HepG2 (cell line): Measurements from ENCODE around the gene ZNF416. TPM values are rescaled to one million over a fixed set of nuclear protein-coding genes. Genes with fewer than 3 reads are reported as not detected.

Experiments used
- EHMT2 ChIP-seq: fragments of 200-600 bp; sonication (generic); IDR thresholded peaks from 2 replicates; pipeline ENCODE4 v1.7.0; 2017; ENCODE audit warnings: antibody characterized with exemption, low read depth, low read length, borderline replicate concordance
- ZNF160 ChIP-seq: sonication (generic); formaldehyde crosslinking; IDR thresholded peaks from 2 replicates; pipeline ENCODE4 v1.8.0; 2022; ENCODE audit warnings: mild to moderate bottlenecking, inconsistent platforms, missing genetic modification reagents
- ZNF251 ChIP-seq: sonication (generic); formaldehyde crosslinking; IDR thresholded peaks from 2 replicates; pipeline ENCODE4 v1.9.0; 2021; ENCODE audit warnings: mild to moderate bottlenecking, missing genetic modification reagents
- ZNF468 ChIP-seq: sonication (generic); formaldehyde crosslinking; IDR thresholded peaks from 2 replicates; pipeline ENCODE4 v1.8.0; 2022; ENCODE audit warnings: mild to moderate bottlenecking, moderate library complexity, missing genetic modification reagents
- ZNF564 ChIP-seq: sonication (generic); formaldehyde crosslinking; IDR thresholded peaks from 2 replicates; pipeline ENCODE4 v1.8.1; 2023; ENCODE audit warnings: mild to moderate bottlenecking, missing genetic modification reagents
- polyA plus RNA-seq, 8 experiments: library from polyadenylated mRNA; depleted of rRNA in 3 of 8; stranded (reverse) in 7 of 8; unstranded in 1 of 8; fragments of >200 nt; fragmentation: Illumina TruSeq in 4 of 8; extraction: Trizol in 4 of 8; gene quantifications; 2 replicates each; pipeline versions ENCODE4 v1.2.1 to v1.2.3, GENCODE V29; 2011 to 2016; ENCODE audit warnings: low read depth in 4 of 8, missing spikeins in 1 of 8, mixed read lengths in 1 of 8; ENCODE audit not compliant: insufficient read depth in 1 of 8
- total RNA-seq, 5 experiments: library from RNA; depleted of rRNA; stranded (reverse); fragments of >200 nt; fragmentation: Illumina TruSeq; extraction: Trizol; gene quantifications; 2 replicates each; pipeline ENCODE4 v1.2.3, GENCODE V29; 2016; ENCODE audit warnings: low read depth in 1 of 5
- TF ChIP-seq, protein P1 (sequence below): sonication (generic); formaldehyde crosslinking; IDR thresholded peaks from one replicate; pipeline ENCODE4 v1.5.1; 2020; ENCODE audit warnings: mild to moderate bottlenecking, missing genetic modification reagents; ENCODE audit errors: not compliant biosample characterization
- TF ChIP-seq, protein P2 (sequence below): sonication (generic); formaldehyde crosslinking; IDR thresholded peaks from 2 replicates; pipeline ENCODE4 v1.4.0; 2020; ENCODE audit warnings: low read depth, missing genetic modification reagents
- TF ChIP-seq, protein P3 (sequence below): sonication (generic); formaldehyde crosslinking; IDR thresholded peaks from 2 replicates; pipeline ENCODE4 v1.9.0; 2021; ENCODE audit warnings: mild to moderate bottlenecking, missing genetic modification reagents

Gene ZNF416
- total and polyA plus RNA-seq, 2 of the 13 experiments (the other 11 are each of a cell fraction or from before 2014, with no cell fraction given): 1.5 to 5.3 TPM

DNA sequence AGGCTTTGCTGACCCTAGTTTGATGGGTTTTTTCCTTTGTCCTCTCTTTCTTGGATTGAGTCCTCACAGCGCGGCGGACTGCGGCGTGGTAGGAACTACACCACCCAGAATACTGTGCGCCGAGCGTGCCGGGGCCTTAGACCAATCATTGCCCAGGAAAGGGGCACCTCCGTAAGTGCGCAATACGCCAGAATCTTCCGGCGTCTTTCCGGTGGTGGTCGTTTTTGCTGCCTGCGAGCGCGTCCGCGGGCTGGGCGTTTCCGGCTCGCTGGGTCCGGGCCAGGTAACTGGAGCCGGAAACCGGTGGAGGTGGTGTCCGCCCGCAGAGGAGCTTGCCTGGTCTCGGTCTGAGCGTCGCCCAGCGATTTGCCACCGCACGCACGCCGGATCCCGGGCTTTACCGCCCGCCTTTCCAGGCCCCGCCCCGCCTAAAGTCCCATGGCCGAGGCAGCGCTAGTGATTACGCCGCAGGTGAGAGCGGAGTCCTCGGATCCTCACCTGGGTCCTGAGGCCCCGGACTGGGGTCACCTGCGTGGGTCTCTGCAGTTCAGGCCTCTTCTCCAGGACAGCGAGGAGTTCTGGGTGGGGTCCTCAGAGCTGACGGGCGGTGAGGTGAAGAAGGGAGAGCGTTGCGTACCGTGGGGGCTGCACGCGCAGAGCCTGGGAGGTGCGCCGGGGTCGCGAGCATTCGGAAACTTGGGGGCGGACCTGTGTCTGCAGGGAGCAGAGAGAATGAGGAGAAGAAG lies 51.4 kb downstream of the ZNF416 start, which contains the start of gene ZNF549 (continued):
- TF ChIP-seq, protein P1, sequence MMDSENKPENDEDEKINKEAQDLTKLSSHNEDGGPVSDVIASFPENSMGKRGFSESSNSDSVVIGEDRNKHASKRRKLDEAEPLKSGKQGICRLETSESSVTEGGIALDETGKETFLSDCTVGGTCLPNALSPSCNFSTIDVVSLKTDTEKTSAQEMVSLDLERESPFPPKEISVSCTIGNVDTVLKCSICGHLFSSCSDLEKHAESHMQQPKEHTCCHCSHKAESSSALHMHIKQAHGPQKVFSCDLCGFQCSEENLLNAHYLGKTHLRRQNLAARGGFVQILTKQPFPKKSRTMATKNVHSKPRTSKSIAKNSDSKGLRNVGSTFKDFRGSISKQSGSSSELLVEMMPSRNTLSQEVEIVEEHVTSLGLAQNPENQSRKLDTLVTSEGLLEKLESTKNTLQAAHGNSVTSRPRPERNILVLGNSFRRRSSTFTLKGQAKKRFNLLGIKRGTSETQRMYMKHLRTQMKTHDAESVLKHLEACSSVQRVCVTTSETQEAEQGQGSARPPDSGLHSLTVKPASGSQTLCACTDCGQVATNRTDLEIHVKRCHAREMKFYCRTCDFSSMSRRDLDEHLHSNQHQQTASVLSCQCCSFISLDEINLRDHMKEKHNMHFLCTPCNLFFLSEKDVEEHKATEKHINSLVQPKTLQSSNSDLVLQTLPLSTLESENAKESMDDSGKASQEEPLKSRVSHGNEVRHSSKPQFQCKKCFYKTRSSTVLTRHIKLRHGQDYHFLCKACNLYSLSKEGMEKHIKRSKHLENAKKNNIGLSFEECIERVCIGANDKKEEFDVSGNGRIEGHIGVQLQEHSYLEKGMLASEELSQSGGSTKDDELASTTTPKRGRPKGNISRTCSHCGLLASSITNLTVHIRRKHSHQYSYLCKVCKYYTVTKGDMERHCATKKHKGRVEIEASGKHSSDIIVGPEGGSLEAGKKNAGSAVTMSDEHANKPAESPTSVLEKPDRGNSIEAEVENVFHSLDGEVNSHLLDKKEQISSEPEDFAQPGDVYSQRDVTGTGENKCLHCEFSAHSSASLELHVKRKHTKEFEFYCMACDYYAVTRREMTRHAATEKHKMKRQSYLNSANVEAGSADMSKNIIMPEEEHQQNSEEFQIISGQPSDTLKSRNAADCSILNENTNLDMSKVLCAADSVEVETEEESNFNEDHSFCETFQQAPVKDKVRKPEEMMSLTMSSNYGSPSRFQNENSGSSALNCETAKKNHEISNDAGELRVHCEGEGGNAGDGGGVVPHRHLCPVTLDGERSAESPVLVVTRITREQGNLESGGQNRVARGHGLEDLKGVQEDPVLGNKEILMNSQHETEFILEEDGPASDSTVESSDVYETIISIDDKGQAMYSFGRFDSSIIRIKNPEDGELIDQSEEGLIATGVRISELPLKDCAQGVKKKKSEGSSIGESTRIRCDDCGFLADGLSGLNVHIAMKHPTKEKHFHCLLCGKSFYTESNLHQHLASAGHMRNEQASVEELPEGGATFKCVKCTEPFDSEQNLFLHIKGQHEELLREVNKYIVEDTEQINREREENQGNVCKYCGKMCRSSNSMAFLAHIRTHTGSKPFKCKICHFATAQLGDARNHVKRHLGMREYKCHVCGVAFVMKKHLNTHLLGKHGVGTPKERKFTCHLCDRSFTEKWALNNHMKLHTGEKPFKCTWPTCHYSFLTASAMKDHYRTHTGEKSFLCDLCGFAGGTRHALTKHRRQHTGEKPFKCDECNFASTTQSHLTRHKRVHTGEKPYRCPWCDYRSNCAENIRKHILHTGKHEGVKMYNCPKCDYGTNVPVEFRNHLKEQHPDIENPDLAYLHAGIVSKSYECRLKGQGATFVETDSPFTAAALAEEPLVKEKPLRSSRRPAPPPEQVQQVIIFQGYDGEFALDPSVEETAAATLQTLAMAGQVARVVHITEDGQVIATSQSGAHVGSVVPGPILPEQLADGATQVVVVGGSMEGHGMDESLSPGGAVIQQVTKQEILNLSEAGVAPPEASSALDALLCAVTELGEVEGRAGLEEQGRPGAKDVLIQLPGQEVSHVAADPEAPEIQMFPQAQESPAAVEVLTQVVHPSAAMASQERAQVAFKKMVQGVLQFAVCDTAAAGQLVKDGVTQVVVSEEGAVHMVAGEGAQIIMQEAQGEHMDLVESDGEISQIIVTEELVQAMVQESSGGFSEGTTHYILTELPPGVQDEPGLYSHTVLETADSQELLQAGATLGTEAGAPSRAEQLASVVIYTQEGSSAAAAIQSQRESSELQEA (CRISPR knock-in tag): no peak
- TF ChIP-seq, protein P2, sequence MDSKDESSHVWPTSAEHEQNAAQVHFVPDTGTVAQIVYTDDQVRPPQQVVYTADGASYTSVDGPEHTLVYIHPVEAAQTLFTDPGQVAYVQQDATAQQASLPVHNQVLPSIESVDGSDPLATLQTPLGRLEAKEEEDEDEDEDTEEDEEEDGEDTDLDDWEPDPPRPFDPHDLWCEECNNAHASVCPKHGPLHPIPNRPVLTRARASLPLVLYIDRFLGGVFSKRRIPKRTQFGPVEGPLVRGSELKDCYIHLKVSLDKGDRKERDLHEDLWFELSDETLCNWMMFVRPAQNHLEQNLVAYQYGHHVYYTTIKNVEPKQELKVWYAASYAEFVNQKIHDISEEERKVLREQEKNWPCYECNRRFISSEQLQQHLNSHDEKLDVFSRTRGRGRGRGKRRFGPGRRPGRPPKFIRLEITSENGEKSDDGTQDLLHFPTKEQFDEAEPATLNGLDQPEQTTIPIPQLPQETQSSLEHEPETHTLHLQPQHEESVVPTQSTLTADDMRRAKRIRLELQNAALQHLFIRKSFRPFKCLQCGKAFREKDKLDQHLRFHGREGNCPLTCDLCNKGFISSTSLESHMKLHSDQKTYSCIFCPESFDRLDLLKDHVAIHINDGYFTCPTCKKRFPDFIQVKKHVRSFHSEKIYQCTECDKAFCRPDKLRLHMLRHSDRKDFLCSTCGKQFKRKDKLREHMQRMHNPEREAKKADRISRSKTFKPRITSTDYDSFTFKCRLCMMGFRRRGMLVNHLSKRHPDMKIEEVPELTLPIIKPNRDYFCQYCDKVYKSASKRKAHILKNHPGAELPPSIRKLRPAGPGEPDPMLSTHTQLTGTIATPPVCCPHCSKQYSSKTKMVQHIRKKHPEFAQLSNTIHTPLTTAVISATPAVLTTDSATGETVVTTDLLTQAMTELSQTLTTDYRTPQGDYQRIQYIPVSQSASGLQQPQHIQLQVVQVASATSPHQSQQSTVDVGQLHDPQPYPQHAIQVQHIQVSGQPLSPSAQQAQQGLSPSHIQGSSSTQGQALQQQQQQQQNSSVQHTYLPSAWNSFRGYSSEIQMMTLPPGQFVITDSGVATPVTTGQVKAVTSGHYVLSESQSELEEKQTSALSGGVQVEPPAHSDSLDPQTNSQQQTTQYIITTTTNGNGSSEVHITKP (CRISPR knock-in tag): no peak
- no peak; the same call in 1 of the 2 replicates for TF ChIP-seq ZNF160 (CRISPR knock-in tag)
- TF ChIP-seq ZNF251 (CRISPR knock-in tag): no peak
- peak; percentile 61; the same call in 1 of the 2 replicates for TF ChIP-seq ZNF564
- TF ChIP-seq ZNF468 (CRISPR knock-in tag): 0 out of 2 replicates have a peak, but pooled peaks have one; percentile 51
- TF ChIP-seq, protein P3, sequence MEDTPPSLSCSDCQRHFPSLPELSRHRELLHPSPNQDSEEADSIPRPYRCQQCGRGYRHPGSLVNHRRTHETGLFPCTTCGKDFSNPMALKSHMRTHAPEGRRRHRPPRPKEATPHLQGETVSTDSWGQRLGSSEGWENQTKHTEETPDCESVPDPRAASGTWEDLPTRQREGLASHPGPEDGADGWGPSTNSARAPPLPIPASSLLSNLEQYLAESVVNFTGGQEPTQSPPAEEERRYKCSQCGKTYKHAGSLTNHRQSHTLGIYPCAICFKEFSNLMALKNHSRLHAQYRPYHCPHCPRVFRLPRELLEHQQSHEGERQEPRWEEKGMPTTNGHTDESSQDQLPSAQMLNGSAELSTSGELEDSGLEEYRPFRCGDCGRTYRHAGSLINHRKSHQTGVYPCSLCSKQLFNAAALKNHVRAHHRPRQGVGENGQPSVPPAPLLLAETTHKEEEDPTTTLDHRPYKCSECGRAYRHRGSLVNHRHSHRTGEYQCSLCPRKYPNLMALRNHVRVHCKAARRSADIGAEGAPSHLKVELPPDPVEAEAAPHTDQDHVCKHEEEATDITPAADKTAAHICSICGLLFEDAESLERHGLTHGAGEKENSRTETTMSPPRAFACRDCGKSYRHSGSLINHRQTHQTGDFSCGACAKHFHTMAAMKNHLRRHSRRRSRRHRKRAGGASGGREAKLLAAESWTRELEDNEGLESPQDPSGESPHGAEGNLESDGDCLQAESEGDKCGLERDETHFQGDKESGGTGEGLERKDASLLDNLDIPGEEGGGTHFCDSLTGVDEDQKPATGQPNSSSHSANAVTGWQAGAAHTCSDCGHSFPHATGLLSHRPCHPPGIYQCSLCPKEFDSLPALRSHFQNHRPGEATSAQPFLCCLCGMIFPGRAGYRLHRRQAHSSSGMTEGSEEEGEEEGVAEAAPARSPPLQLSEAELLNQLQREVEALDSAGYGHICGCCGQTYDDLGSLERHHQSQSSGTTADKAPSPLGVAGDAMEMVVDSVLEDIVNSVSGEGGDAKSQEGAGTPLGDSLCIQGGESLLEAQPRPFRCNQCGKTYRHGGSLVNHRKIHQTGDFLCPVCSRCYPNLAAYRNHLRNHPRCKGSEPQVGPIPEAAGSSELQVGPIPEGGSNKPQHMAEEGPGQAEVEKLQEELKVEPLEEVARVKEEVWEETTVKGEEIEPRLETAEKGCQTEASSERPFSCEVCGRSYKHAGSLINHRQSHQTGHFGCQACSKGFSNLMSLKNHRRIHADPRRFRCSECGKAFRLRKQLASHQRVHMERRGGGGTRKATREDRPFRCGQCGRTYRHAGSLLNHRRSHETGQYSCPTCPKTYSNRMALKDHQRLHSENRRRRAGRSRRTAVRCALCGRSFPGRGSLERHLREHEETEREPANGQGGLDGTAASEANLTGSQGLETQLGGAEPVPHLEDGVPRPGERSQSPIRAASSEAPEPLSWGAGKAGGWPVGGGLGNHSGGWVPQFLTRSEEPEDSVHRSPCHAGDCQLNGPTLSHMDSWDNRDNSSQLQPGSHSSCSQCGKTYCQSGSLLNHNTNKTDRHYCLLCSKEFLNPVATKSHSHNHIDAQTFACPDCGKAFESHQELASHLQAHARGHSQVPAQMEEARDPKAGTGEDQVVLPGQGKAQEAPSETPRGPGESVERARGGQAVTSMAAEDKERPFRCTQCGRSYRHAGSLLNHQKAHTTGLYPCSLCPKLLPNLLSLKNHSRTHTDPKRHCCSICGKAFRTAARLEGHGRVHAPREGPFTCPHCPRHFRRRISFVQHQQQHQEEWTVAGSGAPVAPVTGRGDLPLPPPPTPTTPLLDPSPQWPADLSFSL (CRISPR knock-in tag): no peak
- no peak for TF ChIP-seq EHMT2
